Anterior cingulate cortex (tissue), 58 donors: ENCODE measurements around the gene PEX5L.
"Not testable (repeated sequence)": the region's sequence is repeated elsewhere in the genome, so short reads cannot be mapped to it uniquely, and the experiment has no call there.

Source experiments
- DNase-seq, 58 donors: peaks; one replicate each; lab custom pipeline; 2025; lab: John Stamatoyannopoulos, UW

Gene PEX5L

GRCh38 chr3:180017846-180018245 is 18.9 kb downstream of the PEX5L start:
- DNase-seq = peak in 1 of 58 donors; percentile 23

GRCh38 chr3:180011927-180012326 is 24.8 kb downstream of the PEX5L start:
- no peak for DNase-seq

GRCh38 chr3:180008318-180008717 is 28.4 kb downstream of the PEX5L start:
- not testable (repeated sequence) for DNase-seq

- no peak for DNase-seq
Observed at GRCh38 chr3:180004542-180004941, 32.2 kb downstream of the PEX5L start.

GRCh38 chr3:180002006-180002405 is 34.7 kb downstream of the PEX5L start:
- no peak for DNase-seq

- DNase-seq = no peak
Observed at GRCh38 chr3:180000500-180000899, 36.2 kb downstream of the PEX5L start.

GRCh38 chr3:179995406-179995805 is 41.3 kb downstream of the PEX5L start:
- no peak for DNase-seq

GRCh38 chr3:179991883-179992282 is 44.9 kb downstream of the PEX5L start:
- no peak for DNase-seq

- no peak for DNase-seq
Observed at GRCh38 chr3:179991104-179991503, 45.6 kb downstream of the PEX5L start.

- peak in 1 of 58 donors; percentile 75 for DNase-seq
Observed at GRCh38 chr3:179981646-179982045, 55.1 kb downstream of the PEX5L start.

GRCh38 chr3:179977356-179977755 is 59.4 kb downstream of the PEX5L start:
- no peak for DNase-seq

GRCh38 chr3:179973931-179974361 is 62.8 kb downstream of the PEX5L start:
- DNase-seq = peak in 30 of 58 donors; percentile 11 to 84 (median 44)

- peak in 2 of 58 donors; percentile 25 to 30 for DNase-seq
Observed at GRCh38 chr3:179972881-179973423, 63.8 kb downstream of the PEX5L start.

- peak in 1 of 58 donors; percentile 18 for DNase-seq
Observed at GRCh38 chr3:179971280-179971679, 65.5 kb downstream of the PEX5L start.

GRCh38 chr3:179970746-179971145 is 66.0 kb downstream of the PEX5L start:
- no peak for DNase-seq

- DNase-seq = peak in 1 of 58 donors; percentile 11
Observed at GRCh38 chr3:179969525-179969924, 67.2 kb downstream of the PEX5L start.

GRCh38 chr3:179967622-179968021 is 69.1 kb downstream of the PEX5L start:
- DNase-seq = no peak

- DNase-seq = no peak
Observed at GRCh38 chr3:179964890-179965289, 71.8 kb downstream of the PEX5L start.

GRCh38 chr3:179962629-179963387 is 73.9 kb downstream of the PEX5L start:
- DNase-seq = no peak

- no peak for DNase-seq
Observed at GRCh38 chr3:179961703-179962078, 75.0 kb downstream of the PEX5L start.

- DNase-seq = no peak
Observed at GRCh38 chr3:179961071-179961702, 75.5 kb downstream of the PEX5L start.

GRCh38 chr3:179958759-179959158 is 78.0 kb downstream of the PEX5L start:
- DNase-seq = no peak
